ENCODE results near the gene SIRT5. TPM values are rescaled to one million over a fixed set of nuclear protein-coding genes. Genes with fewer than 3 reads are reported as not detected.

SIRT5 gene
- total RNA-seq, 1 experiment from 2014 or later = 14.3 TPM

GRCh38 chr6:13663986-13664385 lies 89.6 kb downstream of the SIRT5 start:
- Histone ChIP-seq H2AK5ac (ENCODE audit: insufficient read length, low read length) (no peak overlapping the region), H4K91ac (ENCODE audit: insufficient read length, low read depth, low read length) (no peak overlapping the region), H3K4ac (ENCODE audit: low read depth, low read length) (no peak overlapping the region), H4K8ac (replicated peaks; ENCODE audit: insufficient read length, low read depth, low read length) (no peak overlapping the region), H2AFZ (ENCODE audit: low read length) (no peak overlapping the region), H2BK12ac (ENCODE audit: insufficient read length, low read depth, low read length) (no peak overlapping the region), H2BK120ac (ENCODE audit: low read depth, low read length, poor library complexity, severe bottlenecking) (no peak overlapping the region), H3K9ac (ENCODE audit: extremely low read depth, insufficient read length, low read length) (no peak overlapping the region), H3K27me3 (ENCODE audit: insufficient read depth, low read length) (no peaks in the 10 kb centered on the region), H3K9me3 (ENCODE audit: control insufficient read depth, low read depth, low read length) (no peaks in the 10 kb centered on the region), H3K18ac (ENCODE audit: insufficient read length, low read depth, low read length) (no peak overlapping the region), H4K20me1 (ENCODE audit: control insufficient read depth, insufficient read depth, insufficient read length) (no peaks in the 10 kb centered on the region), H3K79me1 (ENCODE audit: insufficient read depth, low read depth, low read length, poor library complexity, severe bottlenecking) (peaks cover 2% of the 10 kb centered on the region), H3K23me2 (ENCODE audit: insufficient read length, low read depth, low read length, poor library complexity, severe bottlenecking) (no peaks in the 10 kb centered on the region), H3T11ph (ENCODE audit: low read length) (no peak overlapping the region), H3K56ac (ENCODE audit: insufficient read length, low read depth, low read length) (no peak overlapping the region), H3K4me1 (ENCODE audit: insufficient read depth, low read length) (no peaks in the 10 kb centered on the region; the same call in 1 of the 2 replicates), H3K4me2 (ENCODE audit: insufficient read depth, insufficient read length, low read length) (no peak overlapping the region), H2BK5ac (ENCODE audit: insufficient read length, low read length) (no peak overlapping the region), H3K27ac (ENCODE audit: insufficient read length, low read depth, low read length) (no peak overlapping the region), H3K23ac (ENCODE audit: insufficient read length, low read depth, low read length) (no peak overlapping the region), H3K14ac (ENCODE audit: insufficient read depth, low read length) (no peak overlapping the region), H3K79me2 (ENCODE audit: insufficient read depth, low read length) (peaks cover 4% of the 10 kb centered on the region; the same call in 1 of the 2 replicates), H2BK20ac (ENCODE audit: low read depth, low read length, poor library complexity, severe bottlenecking) (no peak overlapping the region), H4K5ac (ENCODE audit: insufficient read length, low read depth, low read length) (no peak overlapping the region), H2BK15ac (ENCODE audit: low read depth, low read length) (no peak overlapping the region)
- DNase-seq = no peak
- Mint-ChIP-seq H3K36me3 (ENCODE audit: insufficient read depth in 1 of 3, low read depth in 3 of 3) (no peaks in the 10 kb centered on the region), H3K9me3 (no peaks in the 10 kb centered on the region), H3K27ac (peak overlapping the region in 1 of 3 experiments; percentile 45; a peak in 1 of 7 replicates), H3K4me1 (peaks cover 29 to 39% of the 10 kb centered on the region in 2 experiments), H3K27me3 (ENCODE audit: low read depth) (no peaks in the 10 kb centered on the region), H3K4me3 (no peak overlapping the region)
- no CpG with 5 or more reads among the region's 4 CpGs for WGBS (ENCODE audit: extremely low coverage, insufficient read length, low lambda C conversion rate)
- TF ChIP-seq, protein P1, sequence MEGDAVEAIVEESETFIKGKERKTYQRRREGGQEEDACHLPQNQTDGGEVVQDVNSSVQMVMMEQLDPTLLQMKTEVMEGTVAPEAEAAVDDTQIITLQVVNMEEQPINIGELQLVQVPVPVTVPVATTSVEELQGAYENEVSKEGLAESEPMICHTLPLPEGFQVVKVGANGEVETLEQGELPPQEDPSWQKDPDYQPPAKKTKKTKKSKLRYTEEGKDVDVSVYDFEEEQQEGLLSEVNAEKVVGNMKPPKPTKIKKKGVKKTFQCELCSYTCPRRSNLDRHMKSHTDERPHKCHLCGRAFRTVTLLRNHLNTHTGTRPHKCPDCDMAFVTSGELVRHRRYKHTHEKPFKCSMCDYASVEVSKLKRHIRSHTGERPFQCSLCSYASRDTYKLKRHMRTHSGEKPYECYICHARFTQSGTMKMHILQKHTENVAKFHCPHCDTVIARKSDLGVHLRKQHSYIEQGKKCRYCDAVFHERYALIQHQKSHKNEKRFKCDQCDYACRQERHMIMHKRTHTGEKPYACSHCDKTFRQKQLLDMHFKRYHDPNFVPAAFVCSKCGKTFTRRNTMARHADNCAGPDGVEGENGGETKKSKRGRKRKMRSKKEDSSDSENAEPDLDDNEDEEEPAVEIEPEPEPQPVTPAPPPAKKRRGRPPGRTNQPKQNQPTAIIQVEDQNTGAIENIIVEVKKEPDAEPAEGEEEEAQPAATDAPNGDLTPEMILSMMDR (conservative IDR thresholded peaks at IDR 0.05) = no peak

Other genes with a start within 250 kb of the SIRT5 start
- gene TBC1D7, start 246.1 kb upstream of the SIRT5 start, total RNA-seq (2021) = 33.9 and 36.9 TPM in 2 replicates
- 6.1 TPM in 2 replicates for gene GFOD1, start 87.0 kb upstream of the SIRT5 start, total RNA-seq (2021)
- 70.5 and 72.1 TPM in 2 replicates for gene NOL7, start 40.7 kb downstream of the SIRT5 start, total RNA-seq (2021)
- gene RANBP9, start 137.2 kb downstream of the SIRT5 start, total RNA-seq (2021) = 35.8 and 37.2 TPM in 2 replicates
- 32.0 and 35.4 TPM in 2 replicates for gene MCUR1, start 240.0 kb downstream of the SIRT5 start, total RNA-seq (2021)